ENCODE data around the gene CFAP73. TPM values are rescaled to one million over a fixed set of nuclear protein-coding genes. Genes with fewer than 3 reads are reported as not detected.

The CFAP73 gene
- total and polyA plus RNA-seq, 10 of the 15 experiments (the other 5 are each of a cell fraction or from before 2014, with no cell fraction given): 0.18 TPM; not detected in 9

DNA sequence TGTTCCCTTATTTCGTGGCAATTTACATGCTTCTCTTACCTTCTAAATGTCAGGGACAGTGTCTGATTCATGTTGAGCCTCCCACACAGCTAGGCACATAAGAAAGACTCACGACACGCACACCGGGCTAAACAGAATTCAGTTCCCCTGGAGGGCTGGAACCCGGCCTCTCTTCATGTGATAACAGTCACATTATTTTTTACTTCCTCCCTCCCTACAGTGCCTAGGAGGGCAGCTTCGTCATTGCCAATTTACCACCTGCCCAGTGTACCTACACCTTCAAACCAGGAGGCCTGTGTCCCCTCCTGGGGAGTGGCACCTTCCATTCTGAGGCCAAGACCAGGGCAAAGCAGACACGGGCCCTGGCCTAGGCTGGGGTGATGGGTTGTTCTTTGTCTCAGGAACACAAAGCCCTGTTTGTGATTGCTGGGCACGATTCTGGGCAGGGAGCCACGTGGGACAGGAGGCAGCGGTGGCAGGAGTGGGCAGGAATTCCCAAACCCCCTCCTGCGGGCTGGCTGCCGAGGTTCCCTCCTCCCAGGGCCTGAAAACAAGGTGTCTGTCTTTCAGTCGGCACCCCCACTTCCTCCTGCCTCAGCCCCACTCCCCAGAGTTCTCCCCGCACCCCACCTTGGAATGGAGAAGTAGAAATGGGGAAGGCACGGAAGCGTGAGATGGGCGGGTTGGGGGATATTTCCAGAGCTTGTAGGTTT is 7.2 kb upstream of the CFAP73 start (continued):
- TF ChIP-seq, protein P1, sequence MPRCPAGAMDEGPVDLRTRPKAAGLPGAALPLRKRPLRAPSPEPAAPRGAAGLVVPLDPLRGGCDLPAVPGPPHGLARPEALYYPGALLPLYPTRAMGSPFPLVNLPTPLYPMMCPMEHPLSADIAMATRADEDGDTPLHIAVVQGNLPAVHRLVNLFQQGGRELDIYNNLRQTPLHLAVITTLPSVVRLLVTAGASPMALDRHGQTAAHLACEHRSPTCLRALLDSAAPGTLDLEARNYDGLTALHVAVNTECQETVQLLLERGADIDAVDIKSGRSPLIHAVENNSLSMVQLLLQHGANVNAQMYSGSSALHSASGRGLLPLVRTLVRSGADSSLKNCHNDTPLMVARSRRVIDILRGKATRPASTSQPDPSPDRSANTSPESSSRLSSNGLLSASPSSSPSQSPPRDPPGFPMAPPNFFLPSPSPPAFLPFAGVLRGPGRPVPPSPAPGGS (IDR thresholded peaks at IDR 0.05; ENCODE audit: borderline replicate concordance, insufficient read depth, low read depth, low read length, poor library complexity, severe bottlenecking): no peak

DNA sequence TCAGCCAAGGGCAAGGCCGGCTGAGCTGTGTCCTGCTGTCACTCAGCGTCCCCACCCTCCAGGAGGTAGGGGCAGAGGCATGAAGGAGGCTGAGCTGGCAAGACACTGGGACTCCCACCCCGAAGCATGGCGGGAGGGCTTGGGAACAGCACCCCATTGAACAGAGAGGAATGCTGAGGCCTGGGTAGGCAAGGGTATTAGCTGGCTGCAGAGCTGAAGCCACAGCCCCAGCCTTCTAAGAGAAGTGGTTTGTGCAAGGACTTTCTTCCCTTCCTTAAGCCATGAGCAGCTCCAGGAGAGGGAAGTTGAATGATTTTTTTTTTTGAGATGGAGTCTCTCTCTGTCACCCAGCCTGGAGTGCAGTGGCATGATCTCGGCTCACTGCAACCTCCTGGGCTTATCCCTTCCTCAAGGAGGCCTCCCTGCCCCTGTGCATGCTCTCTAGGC is 6.6 kb upstream of the CFAP73 start:
- CTCF ChIA-PET: interaction anchor here (2.0 kb wide), 1 partner anchor 30 kb away, joined by 10 read pairs; no protein-coding TSS in a partner anchor
- in situ Hi-C loops (cut with MboI): no loop called here

More for the DNA sequence above, 6.6 kb upstream of the CFAP73 start:
- ChIA-PET SMC1A (ENCODE audit: uncharacterized antibody, unreplicated experiment) (interaction anchor here (1.3 kb wide), 1 partner anchor 150 kb away, joined by 5 read pairs; no protein-coding TSS in a partner anchor), POLR2A (interaction anchor here (1.5 kb wide), 1 partner anchor 10 kb away, joined by 4 read pairs; no protein-coding TSS in a partner anchor), RAD21 (ENCODE audit: unreplicated experiment) (interaction anchor here (1.6 kb wide), 1 partner anchor 11 kb away, joined by 6 read pairs; no protein-coding TSS in a partner anchor)
- TF ChIP-seq, protein P2, sequence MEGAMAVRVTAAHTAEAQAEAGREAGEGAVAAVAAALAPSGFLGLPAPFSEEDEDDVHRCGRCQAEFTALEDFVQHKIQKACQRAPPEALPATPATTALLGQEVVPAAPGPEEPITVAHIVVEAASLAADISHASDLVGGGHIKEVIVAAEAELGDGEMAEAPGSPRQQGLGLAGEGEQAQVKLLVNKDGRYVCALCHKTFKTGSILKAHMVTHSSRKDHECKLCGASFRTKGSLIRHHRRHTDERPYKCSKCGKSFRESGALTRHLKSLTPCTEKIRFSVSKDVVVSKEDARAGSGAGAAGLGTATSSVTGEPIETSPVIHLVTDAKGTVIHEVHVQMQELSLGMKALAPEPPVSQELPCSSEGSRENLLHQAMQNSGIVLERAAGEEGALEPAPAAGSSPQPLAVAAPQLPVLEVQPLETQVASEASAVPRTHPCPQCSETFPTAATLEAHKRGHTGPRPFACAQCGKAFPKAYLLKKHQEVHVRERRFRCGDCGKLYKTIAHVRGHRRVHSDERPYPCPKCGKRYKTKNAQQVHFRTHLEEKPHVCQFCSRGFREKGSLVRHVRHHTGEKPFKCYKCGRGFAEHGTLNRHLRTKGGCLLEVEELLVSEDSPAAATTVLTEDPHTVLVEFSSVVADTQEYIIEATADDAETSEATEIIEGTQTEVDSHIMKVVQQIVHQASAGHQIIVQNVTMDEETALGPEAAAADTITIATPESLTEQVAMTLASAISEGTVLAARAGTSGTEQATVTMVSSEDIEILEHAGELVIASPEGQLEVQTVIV (IDR thresholded peaks at IDR 0.05; ENCODE audit: borderline replicate concordance, partially characterized antibody): no peak
- no peak for TF ChIP-seq EGR1 (IDR thresholded peaks at IDR 0.05; ENCODE audit: borderline replicate concordance in 1 of 2, low read depth in 2 of 2, low read length in 2 of 2)
- no peak for TF ChIP-seq BCL11A (IDR thresholded peaks at IDR 0.05; ENCODE audit: low read depth, low read length)
- TF ChIP-seq, protein P3, sequence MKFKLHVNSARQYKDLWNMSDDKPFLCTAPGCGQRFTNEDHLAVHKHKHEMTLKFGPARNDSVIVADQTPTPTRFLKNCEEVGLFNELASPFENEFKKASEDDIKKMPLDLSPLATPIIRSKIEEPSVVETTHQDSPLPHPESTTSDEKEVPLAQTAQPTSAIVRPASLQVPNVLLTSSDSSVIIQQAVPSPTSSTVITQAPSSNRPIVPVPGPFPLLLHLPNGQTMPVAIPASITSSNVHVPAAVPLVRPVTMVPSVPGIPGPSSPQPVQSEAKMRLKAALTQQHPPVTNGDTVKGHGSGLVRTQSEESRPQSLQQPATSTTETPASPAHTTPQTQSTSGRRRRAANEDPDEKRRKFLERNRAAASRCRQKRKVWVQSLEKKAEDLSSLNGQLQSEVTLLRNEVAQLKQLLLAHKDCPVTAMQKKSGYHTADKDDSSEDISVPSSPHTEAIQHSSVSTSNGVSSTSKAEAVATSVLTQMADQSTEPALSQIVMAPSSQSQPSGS (IDR thresholded peaks at IDR 0.05; ENCODE audit: low read length): no peak
- H3K4me1 ChIP-seq (ENCODE audit: control insufficient read depth, insufficient read depth, low read length): no peaks in the 10 kb centered on the region; the same call in 1 of the 2 replicates
- DNase-seq (ENCODE audit: low read depth, low spot score) (no peak), FAIRE-seq (no peak), ATAC-seq (no peak)
- WGBS (ENCODE audit: insufficient coverage, insufficient replicate concordance, low lambda C conversion rate, missing lambda C conversion rate): 60% methylated on average over 5 of the region's 5 CpGs
- H3K79me2 ChIP-seq (ENCODE audit: control insufficient read depth, insufficient read depth, low read length): no peaks in the 10 kb centered on the region
- no peaks in the 10 kb centered on the region for H3K27me3 ChIP-seq (replicated peaks in 1 of 2; ENCODE audit: control insufficient read depth in 2 of 2, insufficient read depth in 2 of 2, low read length in 1 of 2)
- intact Hi-C loops (cut with micrococcal nuclease; ENCODE audit: unreplicated experiment): no loop called here
- H3K36me3 ChIP-seq (ENCODE audit: control insufficient read depth in 2 of 2, insufficient read depth in 2 of 2, low read length in 1 of 2): no peaks in the 10 kb centered on the region
- H3K9me3 ChIP-seq (replicated peaks; ENCODE audit: control insufficient read depth, insufficient read depth, low read length): no peaks in the 10 kb centered on the region
- H2AFZ ChIP-seq (ENCODE audit: control insufficient read depth, low read depth, low read length): no peak overlapping the region; the same call in 1 of the 2 replicates
- no peak overlapping the region for H3K9ac ChIP-seq (ENCODE audit: control insufficient read depth, insufficient read depth, low read length)
- BruUV-seq (replicated peaks): no TSS peak
- no peak overlapping the region for H3K27ac ChIP-seq (ENCODE audit: control insufficient read depth, insufficient read depth)
- H3K4me2 ChIP-seq (ENCODE audit: control insufficient read depth, insufficient read depth): no peak overlapping the region; the same call in 1 of the 2 replicates
- H3K4me3 ChIP-seq: no peak overlapping the region
- H4K20me1 ChIP-seq (ENCODE audit: control insufficient read depth, insufficient read depth): no peaks in the 10 kb centered on the region
